ENCODE measurements around the gene LPCAT3.

LPCAT3 gene

GRCh38 chr12:6954316-6955107 lies 63.8 kb downstream of the LPCAT3 start:
- H3K4me3 ChIP-seq (ENCODE audit: low read length, poor library complexity, severe bottlenecking) = peak overlapping the region; percentile 91
- peak overlapping the region; percentile 97 for H3K4me2 ChIP-seq (ENCODE audit: low read depth, low read length, poor library complexity, severe bottlenecking)
- peak overlapping the region; percentile 97 for H3K9ac ChIP-seq (ENCODE audit: low read depth, low read length, poor library complexity, severe bottlenecking)
- no peaks in the 10 kb centered on the region for H3F3A ChIP-seq (ENCODE audit: low read depth)
- no peaks in the 10 kb centered on the region for H3K9me2 ChIP-seq (replicated peaks; ENCODE audit: low read depth, low read length)
- H3K9me3 ChIP-seq (ENCODE audit: insufficient read depth, low read depth, low read length) = no peaks in the 10 kb centered on the region
- no peaks in the 10 kb centered on the region for H3K36me3 ChIP-seq (ENCODE audit: insufficient read depth, low read length)
- H3K79me2 ChIP-seq (ENCODE audit: insufficient read depth, low read length) = peaks cover 91% of the 10 kb centered on the region
- H3K27me3 ChIP-seq (ENCODE audit: insufficient read depth, low read length, poor library complexity, severe bottlenecking) = no peaks in the 10 kb centered on the region
- no peak overlapping the region for H2AFZ ChIP-seq (ENCODE audit: low read length)
- no peak for TF ChIP-seq EZH2phosphoT487 (IDR thresholded peaks at IDR 0.05; ENCODE audit: borderline replicate concordance)
- no peak for TF ChIP-seq CTCF (conservative IDR thresholded peaks at IDR 0.05; ENCODE audit: low read length)
- peaks cover 83% of the 10 kb centered on the region for H3K4me1 ChIP-seq (ENCODE audit: insufficient read depth, low read length, poor library complexity, severe bottlenecking)
- H4K20me1 ChIP-seq (ENCODE audit: insufficient read depth, low read length, poor library complexity, severe bottlenecking) = no peaks in the 10 kb centered on the region

GRCh38 chr12:6953442-6954315 lies 64.6 kb downstream of the LPCAT3 start:
- Histone ChIP-seq H3K4me3 (ENCODE audit: low read length, poor library complexity, severe bottlenecking) (peak overlapping the region; percentile 91), H3K9ac (ENCODE audit: low read depth, low read length, poor library complexity, severe bottlenecking) (peak overlapping the region; percentile 97), H3K79me2 (ENCODE audit: insufficient read depth, low read length) (peaks cover 87% of the 10 kb centered on the region), H3K4me1 (ENCODE audit: insufficient read depth, low read length, poor library complexity, severe bottlenecking) (peaks cover 77% of the 10 kb centered on the region), H3K4me2 (ENCODE audit: low read depth, low read length, poor library complexity, severe bottlenecking) (peak overlapping the region; percentile 97), H3F3A (ENCODE audit: low read depth) (no peaks in the 10 kb centered on the region), H3K9me2 (replicated peaks; ENCODE audit: low read depth, low read length) (no peaks in the 10 kb centered on the region), H3K9me3 (ENCODE audit: insufficient read depth, low read depth, low read length) (no peaks in the 10 kb centered on the region), H2AFZ (ENCODE audit: low read length) (no peak overlapping the region), H3K27me3 (ENCODE audit: insufficient read depth, low read length, poor library complexity, severe bottlenecking) (no peaks in the 10 kb centered on the region), H4K20me1 (ENCODE audit: insufficient read depth, low read length, poor library complexity, severe bottlenecking) (no peaks in the 10 kb centered on the region), H3K36me3 (ENCODE audit: insufficient read depth, low read length) (no peaks in the 10 kb centered on the region)
- TF ChIP-seq CTCF (conservative IDR thresholded peaks at IDR 0.05; ENCODE audit: low read length) (no peak), EZH2phosphoT487 (IDR thresholded peaks at IDR 0.05; ENCODE audit: borderline replicate concordance) (no peak)

- Histone ChIP-seq H3K36me3 (ENCODE audit: insufficient read depth, low read length) (no peaks in the 10 kb centered on the region), H3K79me2 (ENCODE audit: insufficient read depth, low read length) (peaks cover 80% of the 10 kb centered on the region), H3K27me3 (ENCODE audit: insufficient read depth, low read length, poor library complexity, severe bottlenecking) (no peaks in the 10 kb centered on the region), H3K9ac (ENCODE audit: low read depth, low read length, poor library complexity, severe bottlenecking) (peak overlapping the region; percentile 97), H3K4me2 (ENCODE audit: low read depth, low read length, poor library complexity, severe bottlenecking) (peak overlapping the region; percentile 97), H2AFZ (ENCODE audit: low read length) (no peak overlapping the region), H3K4me3 (ENCODE audit: low read length, poor library complexity, severe bottlenecking) (peak overlapping the region; percentile 91), H3K9me2 (replicated peaks; ENCODE audit: low read depth, low read length) (no peaks in the 10 kb centered on the region), H3K4me1 (ENCODE audit: insufficient read depth, low read length, poor library complexity, severe bottlenecking) (peaks cover 70% of the 10 kb centered on the region), H3K9me3 (ENCODE audit: insufficient read depth, low read depth, low read length) (no peaks in the 10 kb centered on the region), H4K20me1 (ENCODE audit: insufficient read depth, low read length, poor library complexity, severe bottlenecking) (no peaks in the 10 kb centered on the region), H3F3A (ENCODE audit: low read depth) (no peaks in the 10 kb centered on the region)
- no peak for TF ChIP-seq EZH2phosphoT487 (IDR thresholded peaks at IDR 0.05; ENCODE audit: borderline replicate concordance)
Measured at GRCh38 chr12:6952863-6953441, 65.3 kb downstream of the LPCAT3 start.
